SK-N-SH treated with all-trans-retinoic acid at 6 μM for 48 hours (cell line): Measurements from ENCODE around the gene LRRTM3.

Experiments
- GLIS3 ChIP-seq: fragments of 250-450 bp; sonication (Bioruptor Pico); IDR thresholded peaks from 2 replicates; pipeline ENCODE4 v1.5.0; 2020; ENCODE audit warnings: mild to moderate bottlenecking, moderate library complexity
- RARB ChIP-seq: fragments of 250-450 bp; sonication (Bioruptor Pico); IDR thresholded peaks from 2 replicates; pipeline ENCODE4 v1.8.0; 2021; ENCODE audit warnings: mild to moderate bottlenecking, moderate library complexity
- SNAI2 ChIP-seq: fragments of 250-450 bp; sonication (Bioruptor Pico); IDR thresholded peaks from 2 replicates; pipeline ENCODE4 v1.5.0; 2020; ENCODE audit warnings: mild to moderate bottlenecking, moderate library complexity
- ZC3H10 ChIP-seq: fragments of 250-450 bp; sonication (Bioruptor Pico); IDR thresholded peaks from 2 replicates; pipeline ENCODE4 v1.5.1; 2021; ENCODE audit warnings: mild to moderate bottlenecking, moderate library complexity
- ZNF565 ChIP-seq: fragments of 450-650 bp; formaldehyde crosslinking; conservative IDR thresholded peaks from 2 replicates; pipeline ENCODE4 v1.5.0; 2020; ENCODE audit warnings: low read depth, mild to moderate bottlenecking, moderate library complexity
- TF ChIP-seq, protein P1 (sequence below): fragments of 250-450 bp; sonication (Bioruptor Pico); IDR thresholded peaks from 2 replicates; pipeline ENCODE4 v1.5.0; 2020; ENCODE audit warnings: mild to moderate bottlenecking, moderate library complexity
- TF ChIP-seq, protein P2 (sequence below): fragments of 250-450 bp; sonication (Bioruptor Pico); IDR thresholded peaks from 2 replicates; pipeline ENCODE4 v1.5.1; 2021; ENCODE audit warnings: mild to moderate bottlenecking, moderate library complexity

DNA sequence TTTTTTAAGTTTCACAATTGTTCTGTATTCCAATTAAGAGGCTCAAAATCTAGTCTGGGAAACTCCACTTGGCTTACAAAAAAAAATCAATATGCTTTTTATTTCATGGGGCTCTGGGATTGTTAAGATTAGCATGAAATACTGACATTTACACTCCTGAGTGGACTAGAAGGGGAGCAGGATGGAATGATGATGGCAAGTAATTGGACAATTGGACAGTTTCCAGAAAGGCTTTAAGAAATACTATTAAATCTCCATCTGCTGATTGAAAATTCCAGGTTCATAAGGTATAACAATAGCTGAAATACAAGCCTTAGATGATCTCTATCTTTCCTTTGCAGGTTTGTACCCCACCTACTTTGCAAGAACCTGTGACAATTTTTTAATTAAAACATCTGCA is 184.4 kb downstream of the LRRTM3 start:
- TF ChIP-seq ZC3H10 (CRISPR knock-in tag), result no peak
- no peak for TF ChIP-seq RARB (CRISPR knock-in tag)
- TF ChIP-seq, protein P1, sequence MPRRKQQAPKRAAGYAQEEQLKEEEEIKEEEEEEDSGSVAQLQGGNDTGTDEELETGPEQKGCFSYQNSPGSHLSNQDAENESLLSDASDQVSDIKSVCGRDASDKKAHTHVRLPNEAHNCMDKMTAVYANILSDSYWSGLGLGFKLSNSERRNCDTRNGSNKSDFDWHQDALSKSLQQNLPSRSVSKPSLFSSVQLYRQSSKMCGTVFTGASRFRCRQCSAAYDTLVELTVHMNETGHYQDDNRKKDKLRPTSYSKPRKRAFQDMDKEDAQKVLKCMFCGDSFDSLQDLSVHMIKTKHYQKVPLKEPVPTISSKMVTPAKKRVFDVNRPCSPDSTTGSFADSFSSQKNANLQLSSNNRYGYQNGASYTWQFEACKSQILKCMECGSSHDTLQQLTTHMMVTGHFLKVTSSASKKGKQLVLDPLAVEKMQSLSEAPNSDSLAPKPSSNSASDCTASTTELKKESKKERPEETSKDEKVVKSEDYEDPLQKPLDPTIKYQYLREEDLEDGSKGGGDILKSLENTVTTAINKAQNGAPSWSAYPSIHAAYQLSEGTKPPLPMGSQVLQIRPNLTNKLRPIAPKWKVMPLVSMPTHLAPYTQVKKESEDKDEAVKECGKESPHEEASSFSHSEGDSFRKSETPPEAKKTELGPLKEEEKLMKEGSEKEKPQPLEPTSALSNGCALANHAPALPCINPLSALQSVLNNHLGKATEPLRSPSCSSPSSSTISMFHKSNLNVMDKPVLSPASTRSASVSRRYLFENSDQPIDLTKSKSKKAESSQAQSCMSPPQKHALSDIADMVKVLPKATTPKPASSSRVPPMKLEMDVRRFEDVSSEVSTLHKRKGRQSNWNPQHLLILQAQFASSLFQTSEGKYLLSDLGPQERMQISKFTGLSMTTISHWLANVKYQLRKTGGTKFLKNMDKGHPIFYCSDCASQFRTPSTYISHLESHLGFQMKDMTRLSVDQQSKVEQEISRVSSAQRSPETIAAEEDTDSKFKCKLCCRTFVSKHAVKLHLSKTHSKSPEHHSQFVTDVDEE, result no peak
- TF ChIP-seq GLIS3 (CRISPR knock-in tag), result no peak
- no peak for TF ChIP-seq ZNF565 (CRISPR knock-in tag)
- TF ChIP-seq, protein P2, sequence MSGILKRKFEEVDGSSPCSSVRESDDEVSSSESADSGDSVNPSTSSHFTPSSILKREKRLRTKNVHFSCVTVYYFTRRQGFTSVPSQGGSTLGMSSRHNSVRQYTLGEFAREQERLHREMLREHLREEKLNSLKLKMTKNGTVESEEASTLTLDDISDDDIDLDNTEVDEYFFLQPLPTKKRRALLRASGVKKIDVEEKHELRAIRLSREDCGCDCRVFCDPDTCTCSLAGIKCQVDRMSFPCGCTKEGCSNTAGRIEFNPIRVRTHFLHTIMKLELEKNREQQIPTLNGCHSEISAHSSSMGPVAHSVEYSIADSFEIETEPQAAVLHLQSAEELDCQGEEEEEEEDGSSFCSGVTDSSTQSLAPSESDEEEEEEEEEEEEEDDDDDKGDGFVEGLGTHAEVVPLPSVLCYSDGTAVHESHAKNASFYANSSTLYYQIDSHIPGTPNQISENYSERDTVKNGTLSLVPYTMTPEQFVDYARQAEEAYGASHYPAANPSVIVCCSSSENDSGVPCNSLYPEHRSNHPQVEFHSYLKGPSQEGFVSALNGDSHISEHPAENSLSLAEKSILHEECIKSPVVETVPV (CRISPR knock-in tag), result no peak
- TF ChIP-seq SNAI2, result no peak
